Measurements from ENCODE around the gene PCDHA4.
"Not testable (repeated sequence)": the region's sequence is repeated elsewhere in the genome, so short reads cannot be mapped to it uniquely, and the experiment has no call there.

Gene PCDHA4

DNA sequence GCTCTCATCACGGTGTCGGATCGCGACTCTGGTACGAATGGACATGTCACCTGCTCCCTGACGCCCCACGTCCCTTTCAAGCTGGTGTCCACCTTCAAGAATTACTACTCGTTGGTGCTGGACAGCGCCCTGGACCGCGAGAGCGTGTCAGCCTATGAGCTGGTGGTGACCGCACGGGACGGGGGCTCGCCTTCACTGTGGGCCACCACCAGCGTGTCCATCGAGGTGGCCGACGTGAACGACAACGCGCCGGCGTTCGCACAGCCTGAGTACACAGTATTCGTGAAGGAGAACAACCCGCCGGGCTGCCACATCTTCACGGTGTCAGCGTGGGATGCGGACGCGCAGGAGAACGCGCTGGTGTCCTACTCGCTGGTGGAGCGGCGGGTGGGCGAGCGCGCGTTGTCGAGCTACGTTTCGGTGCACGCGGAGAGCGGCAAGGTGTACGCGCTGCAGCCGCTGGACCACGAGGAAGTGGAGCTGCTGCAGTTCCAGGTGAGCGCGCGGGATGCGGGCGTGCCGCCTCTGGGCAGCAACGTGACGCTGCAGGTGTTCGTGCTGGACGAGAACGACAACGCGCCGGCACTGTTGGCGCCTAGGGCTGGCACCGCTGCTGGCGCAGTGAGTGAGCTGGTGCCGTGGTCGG lies 10.7 kb upstream of the PCDHA4 start:
- H3K36me3 ChIP-seq (ENCODE audit: control insufficient read depth, insufficient read depth, low read length); H3K9me3 ChIP-seq (ENCODE audit: control insufficient read depth, low read length); H3K9ac ChIP-seq (ENCODE audit: low read length); H3K4me3 ChIP-seq (ENCODE audit: low read length); H3K4me1 ChIP-seq (ENCODE audit: control insufficient read depth, insufficient read depth, low read length); H3K27me3 ChIP-seq (ENCODE audit: control insufficient read depth, insufficient read depth, low read length): not testable (repeated sequence)

DNA sequence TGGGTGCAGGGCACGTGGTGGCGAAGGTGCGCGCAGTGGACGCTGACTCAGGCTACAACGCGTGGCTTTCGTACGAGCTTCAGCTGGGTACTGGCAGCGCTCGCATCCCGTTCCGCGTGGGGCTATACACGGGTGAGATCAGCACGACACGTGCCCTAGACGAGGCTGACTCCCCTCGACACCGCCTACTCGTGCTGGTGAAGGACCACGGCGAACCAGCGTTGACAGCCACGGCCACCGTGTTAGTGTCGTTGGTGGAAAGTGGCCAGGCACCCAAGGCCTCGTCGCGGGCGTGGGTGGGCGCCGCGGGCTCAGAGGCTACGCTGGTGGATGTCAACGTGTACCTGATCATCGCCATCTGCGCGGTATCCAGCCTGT lies 10.2 kb upstream of the PCDHA4 start:
- Histone ChIP-seq H3K9me3 (ENCODE audit: control insufficient read depth, low read length) (no peaks in the 10 kb centered on the region), H3K4me1 (ENCODE audit: control insufficient read depth, insufficient read depth, low read length) (no peaks in the 10 kb centered on the region), H3K36me3 (ENCODE audit: control insufficient read depth, insufficient read depth, low read length) (no peaks in the 10 kb centered on the region), H3K27me3 (ENCODE audit: control insufficient read depth, insufficient read depth, low read length) (no peaks in the 10 kb centered on the region), H3K4me3 (ENCODE audit: low read length) (no peak overlapping the region), H3K9ac (ENCODE audit: low read length) (no peak overlapping the region)

DNA sequence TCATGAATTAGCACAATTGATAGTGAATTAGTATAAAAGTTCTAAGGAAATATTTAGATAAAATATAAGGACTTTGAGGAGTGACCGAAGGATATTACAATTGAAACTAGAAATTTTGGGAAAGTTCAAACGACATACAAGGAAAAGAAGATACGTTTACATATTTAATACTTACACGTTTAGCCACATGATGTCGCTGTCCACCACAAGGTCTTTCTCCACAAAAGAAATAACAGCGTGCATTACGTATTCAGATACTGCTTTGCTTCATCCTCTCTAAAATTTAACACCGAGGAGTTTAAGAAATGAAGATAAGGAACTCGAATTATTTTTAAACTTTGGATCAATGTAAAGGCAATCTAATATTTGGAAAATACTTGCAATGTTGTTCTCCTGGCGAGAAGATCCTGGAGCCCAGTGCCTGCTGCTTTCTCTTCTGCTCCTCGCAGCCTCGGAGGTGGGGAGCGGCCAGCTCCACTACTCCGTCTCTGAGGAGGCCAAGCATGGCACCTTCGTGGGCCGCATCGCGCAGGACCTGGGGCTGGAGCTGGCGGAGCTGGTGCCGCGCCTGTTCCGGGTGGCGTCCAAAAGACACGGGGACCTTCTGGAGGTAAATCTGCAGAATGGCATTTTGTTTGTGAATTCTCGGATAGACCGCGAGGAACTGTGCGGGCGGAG lies 5.9 kb upstream of the PCDHA4 start, which contains the start of gene PCDHA3:
Gene PCDHA3, plus strand, starts transcription at position 242 of the 678 bp plus-strand sequence.
- no peak within 1 kb of the TSS for H3K4me3 ChIP-seq (ENCODE audit: low read length)
- H3K9me3 ChIP-seq (ENCODE audit: control insufficient read depth, low read length): no peaks in the 10 kb centered on the region
- no peaks in the 10 kb centered on the region for H3K4me1 ChIP-seq (ENCODE audit: control insufficient read depth, insufficient read depth, low read length)
- H3K27me3 ChIP-seq (ENCODE audit: control insufficient read depth, insufficient read depth, low read length): no peaks in the 10 kb centered on the region
- H3K9ac ChIP-seq (ENCODE audit: low read length): no peak within 1 kb of the TSS
- no peaks in the 10 kb centered on the region for H3K36me3 ChIP-seq (ENCODE audit: control insufficient read depth, insufficient read depth, low read length)

DNA sequence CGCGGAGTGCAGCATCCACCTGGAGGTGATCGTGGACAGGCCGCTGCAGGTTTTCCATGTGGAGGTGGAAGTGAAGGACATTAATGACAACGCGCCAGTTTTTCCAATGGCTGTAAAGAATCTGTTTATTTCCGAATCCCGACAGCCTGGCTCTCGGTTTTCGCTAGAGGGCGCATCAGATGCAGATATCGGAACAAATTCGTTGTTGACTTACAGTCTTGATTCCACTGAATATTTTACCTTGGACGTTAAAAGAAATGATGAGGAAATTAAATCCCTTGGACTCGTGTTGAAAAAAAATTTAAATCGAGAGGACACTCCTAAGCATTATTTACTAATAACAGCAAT lies 5.4 kb upstream of the PCDHA4 start:
- Histone ChIP-seq H3K9ac (ENCODE audit: low read length) (no peak overlapping the region), H3K9me3 (ENCODE audit: control insufficient read depth, low read length) (no peaks in the 10 kb centered on the region), H3K27me3 (ENCODE audit: control insufficient read depth, insufficient read depth, low read length) (no peaks in the 10 kb centered on the region), H3K4me3 (ENCODE audit: low read length) (no peak overlapping the region), H3K36me3 (ENCODE audit: control insufficient read depth, insufficient read depth, low read length) (no peaks in the 10 kb centered on the region), H3K4me1 (ENCODE audit: control insufficient read depth, insufficient read depth, low read length) (no peaks in the 10 kb centered on the region)

DNA sequence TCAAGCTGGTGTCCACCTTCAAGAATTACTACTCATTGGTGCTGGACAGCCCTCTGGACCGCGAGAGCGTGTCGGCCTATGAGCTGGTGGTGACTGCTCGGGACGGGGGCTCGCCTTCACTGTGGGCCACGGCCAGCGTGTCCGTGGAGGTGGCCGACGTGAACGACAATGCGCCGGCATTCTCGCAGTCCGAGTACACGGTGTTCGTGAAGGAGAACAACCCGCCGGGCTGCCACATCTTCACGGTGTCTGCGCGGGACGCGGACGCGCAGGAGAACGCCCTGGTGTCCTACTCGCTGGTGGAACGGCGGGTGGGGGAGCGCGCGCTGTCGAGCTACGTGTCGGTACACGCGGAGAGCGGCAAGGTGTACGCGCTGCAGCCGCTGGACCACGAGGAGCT lies 4.5 kb upstream of the PCDHA4 start:
- not testable (repeated sequence) for H3K4me3 ChIP-seq (ENCODE audit: low read length); H3K27me3 ChIP-seq (ENCODE audit: control insufficient read depth, insufficient read depth, low read length); H3K36me3 ChIP-seq (ENCODE audit: control insufficient read depth, insufficient read depth, low read length); H3K4me1 ChIP-seq (ENCODE audit: control insufficient read depth, insufficient read depth, low read length); H3K9ac ChIP-seq (ENCODE audit: low read length); H3K9me3 ChIP-seq (ENCODE audit: control insufficient read depth, low read length)

DNA sequence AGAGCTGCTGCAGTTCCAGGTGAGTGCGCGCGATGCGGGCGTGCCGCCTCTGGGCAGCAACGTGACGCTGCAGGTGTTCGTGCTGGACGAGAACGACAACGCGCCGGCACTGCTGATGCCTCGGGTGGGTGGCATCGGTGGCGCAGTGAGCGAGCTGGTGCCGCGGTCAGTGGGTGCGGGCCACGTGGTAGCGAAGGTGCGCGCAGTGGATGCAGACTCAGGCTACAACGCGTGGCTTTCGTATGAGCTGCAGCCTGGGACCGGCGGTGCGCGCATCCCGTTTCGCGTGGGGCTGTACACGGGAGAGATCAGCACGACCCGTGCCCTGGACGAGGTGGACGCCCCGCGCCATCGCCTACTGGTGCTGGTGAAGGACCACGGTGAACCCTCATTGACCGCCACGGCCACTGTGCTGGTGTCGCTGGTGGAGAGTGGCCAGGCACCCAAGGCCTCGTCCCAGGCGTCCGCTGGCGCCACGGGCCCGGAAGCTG lies 4.0 kb upstream of the PCDHA4 start:
- H3K27me3 ChIP-seq (ENCODE audit: control insufficient read depth, insufficient read depth, low read length): no peaks in the 10 kb centered on the region
- H3K4me3 ChIP-seq (ENCODE audit: low read length): no peak overlapping the region
- no peaks in the 10 kb centered on the region for H3K36me3 ChIP-seq (ENCODE audit: control insufficient read depth, insufficient read depth, low read length)
- H3K4me1 ChIP-seq (ENCODE audit: control insufficient read depth, insufficient read depth, low read length): no peaks in the 10 kb centered on the region
- no peak overlapping the region for H3K9ac ChIP-seq (ENCODE audit: low read length)
- no peaks in the 10 kb centered on the region for H3K9me3 ChIP-seq (ENCODE audit: control insufficient read depth, low read length)

DNA sequence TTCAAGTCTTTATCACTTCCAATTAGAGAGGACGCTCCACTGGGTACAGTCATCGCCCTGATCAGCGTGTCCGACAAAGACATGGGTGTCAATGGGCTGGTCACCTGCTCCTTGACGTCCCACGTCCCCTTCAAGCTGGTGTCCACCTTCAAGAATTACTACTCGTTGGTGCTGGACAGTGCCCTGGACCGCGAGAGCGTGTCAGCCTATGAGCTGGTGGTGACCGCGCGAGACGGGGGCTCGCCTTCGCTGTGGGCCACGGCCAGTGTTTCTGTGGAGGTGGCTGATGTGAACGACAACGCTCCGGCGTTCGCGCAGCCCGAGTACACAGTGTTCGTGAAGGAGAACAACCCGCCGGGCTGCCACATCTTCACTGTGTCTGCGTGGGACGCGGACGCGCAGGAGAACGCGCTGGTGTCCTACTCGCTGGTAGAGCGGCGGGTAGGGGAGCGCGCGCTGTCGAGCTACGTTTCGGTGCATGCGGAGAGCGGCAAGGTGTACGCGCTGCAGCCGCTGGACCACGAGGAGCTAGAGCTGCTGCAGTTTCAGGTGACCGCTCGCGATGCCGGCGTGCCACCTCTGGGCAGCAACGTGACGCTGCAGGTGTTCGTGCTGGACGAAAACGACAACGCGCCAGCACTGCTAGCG lies 1.5 kb downstream of the PCDHA4 start:
- not testable (repeated sequence) for H3K36me3 ChIP-seq (ENCODE audit: control insufficient read depth, insufficient read depth, low read length); H3K4me1 ChIP-seq (ENCODE audit: control insufficient read depth, insufficient read depth, low read length); H3K9me3 ChIP-seq (ENCODE audit: control insufficient read depth, low read length); H3K9ac ChIP-seq (ENCODE audit: low read length); H3K27me3 ChIP-seq (ENCODE audit: control insufficient read depth, insufficient read depth, low read length); H3K4me3 ChIP-seq (ENCODE audit: low read length)

DNA sequence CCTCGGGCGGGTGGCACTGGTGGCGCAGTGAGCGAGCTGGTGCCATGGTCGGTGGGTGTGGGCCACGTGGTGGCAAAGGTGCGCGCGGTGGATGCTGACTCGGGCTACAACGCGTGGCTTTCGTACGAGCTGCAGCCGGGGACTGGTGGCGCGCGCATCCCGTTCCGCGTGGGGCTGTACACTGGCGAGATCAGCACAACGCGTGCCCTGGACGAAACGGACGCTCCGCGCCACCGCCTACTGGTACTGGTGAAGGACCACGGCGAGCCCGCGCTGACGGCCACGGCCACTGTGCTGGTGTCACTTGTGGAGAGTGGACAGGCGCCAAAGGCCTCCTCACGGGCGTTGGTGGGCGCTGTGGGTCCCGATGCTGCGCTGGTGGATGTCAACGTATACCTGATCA lies 2.0 kb downstream of the PCDHA4 start:
- Histone ChIP-seq H3K36me3 (ENCODE audit: control insufficient read depth, insufficient read depth, low read length) (no peaks in the 10 kb centered on the region), H3K27me3 (ENCODE audit: control insufficient read depth, insufficient read depth, low read length) (no peaks in the 10 kb centered on the region), H3K4me3 (ENCODE audit: low read length) (no peak overlapping the region), H3K4me1 (ENCODE audit: control insufficient read depth, insufficient read depth, low read length) (no peaks in the 10 kb centered on the region), H3K9me3 (ENCODE audit: control insufficient read depth, low read length) (no peaks in the 10 kb centered on the region), H3K9ac (ENCODE audit: low read length) (no peak overlapping the region)

DNA sequence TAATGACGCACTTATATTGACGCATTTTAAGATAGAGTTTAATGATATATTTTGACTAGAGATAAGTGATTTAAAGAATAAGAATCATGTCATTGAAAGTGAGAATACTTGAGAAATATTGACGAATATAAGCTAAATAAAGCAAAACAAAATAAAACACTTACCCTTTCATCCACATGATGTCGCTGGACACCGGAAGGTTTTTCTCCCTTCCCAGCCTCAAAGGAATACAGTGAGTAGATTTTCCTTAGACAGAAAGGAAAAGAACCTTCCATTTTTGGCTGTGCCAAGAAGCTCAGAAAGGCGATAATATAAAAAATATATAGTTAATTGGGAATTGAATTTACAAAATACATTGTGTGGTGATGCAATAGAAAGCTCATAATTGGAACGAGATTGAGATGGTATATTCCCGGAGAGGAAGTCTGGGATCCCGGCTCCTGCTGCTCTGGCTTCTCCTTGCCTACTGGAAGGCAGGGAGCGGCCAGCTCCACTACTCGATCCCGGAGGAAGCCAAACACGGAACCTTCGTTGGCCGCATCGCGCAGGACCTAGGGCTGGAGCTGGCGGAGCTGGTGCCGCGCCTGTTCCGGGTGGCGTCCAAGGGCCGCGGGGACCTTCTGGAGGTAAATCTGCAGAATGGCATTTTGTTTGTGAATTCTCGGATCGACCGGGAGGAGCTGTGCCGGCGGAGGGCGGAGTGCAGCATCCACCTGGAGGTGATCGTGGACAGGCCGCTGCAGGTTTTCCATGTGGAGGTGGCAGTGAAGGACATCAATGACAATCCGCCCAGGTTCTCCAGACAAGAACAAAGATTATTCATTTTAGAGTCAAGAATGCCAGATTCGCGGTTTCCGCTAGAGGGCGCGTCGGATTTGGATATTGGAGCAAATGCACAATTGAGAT lies 14.8 kb downstream of the PCDHA4 start, which contains the start of gene PCDHA5:
Gene PCDHA5, plus strand, starts transcription at position 239 of the 906 bp plus-strand sequence.
- Histone ChIP-seq H3K4me3 (ENCODE audit: low read length) (no peak within 1 kb of the TSS), H3K27me3 (ENCODE audit: control insufficient read depth, insufficient read depth, low read length) (no peaks in the 10 kb centered on the region), H3K9me3 (ENCODE audit: control insufficient read depth, low read length) (no peaks in the 10 kb centered on the region), H3K4me1 (ENCODE audit: control insufficient read depth, insufficient read depth, low read length) (no peaks in the 10 kb centered on the region), H3K36me3 (ENCODE audit: control insufficient read depth, insufficient read depth, low read length) (no peaks in the 10 kb centered on the region), H3K9ac (ENCODE audit: low read length) (no peak within 1 kb of the TSS)

DNA sequence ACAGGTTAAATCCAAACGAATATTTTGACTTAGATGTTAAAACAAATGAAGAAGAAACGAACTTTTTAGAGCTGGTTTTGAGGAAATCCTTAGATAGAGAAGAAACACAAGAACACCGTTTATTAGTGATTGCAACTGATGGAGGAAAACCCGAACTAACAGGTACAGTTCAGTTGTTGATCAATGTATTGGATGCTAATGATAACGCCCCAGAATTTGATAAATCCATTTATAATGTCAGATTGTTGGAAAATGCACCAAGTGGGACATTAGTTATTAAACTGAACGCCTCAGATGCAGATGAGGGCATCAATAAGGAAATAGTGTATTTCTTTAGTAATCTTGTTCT lies 15.4 kb downstream of the PCDHA4 start:
- no peak overlapping the region for H3K4me3 ChIP-seq (ENCODE audit: low read length)
- no peaks in the 10 kb centered on the region for H3K36me3 ChIP-seq (ENCODE audit: control insufficient read depth, insufficient read depth, low read length)
- no peaks in the 10 kb centered on the region for H3K9me3 ChIP-seq (ENCODE audit: control insufficient read depth, low read length)
- H3K27me3 ChIP-seq (ENCODE audit: control insufficient read depth, insufficient read depth, low read length): no peaks in the 10 kb centered on the region
- no peaks in the 10 kb centered on the region for H3K4me1 ChIP-seq (ENCODE audit: control insufficient read depth, insufficient read depth, low read length)
- no peak overlapping the region for H3K9ac ChIP-seq (ENCODE audit: low read length)

DNA sequence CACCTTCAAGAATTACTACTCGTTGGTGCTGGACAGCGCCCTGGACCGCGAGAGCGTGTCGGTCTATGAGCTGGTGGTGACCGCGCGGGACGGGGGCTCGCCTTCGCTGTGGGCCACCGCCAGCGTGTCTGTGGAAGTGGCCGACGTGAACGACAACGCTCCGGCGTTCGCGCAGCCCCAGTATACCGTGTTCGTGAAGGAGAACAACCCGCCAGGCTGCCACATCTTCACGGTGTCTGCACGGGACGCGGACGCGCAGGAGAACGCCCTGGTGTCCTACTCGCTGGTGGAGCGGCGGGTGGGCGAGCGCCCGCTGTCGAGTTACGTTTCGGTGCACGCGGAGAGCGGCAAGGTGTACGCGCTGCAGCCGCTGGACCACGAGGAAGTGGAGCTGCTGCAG lies 16.1 kb downstream of the PCDHA4 start:
- not testable (repeated sequence) for H3K4me1 ChIP-seq (ENCODE audit: control insufficient read depth, insufficient read depth, low read length); H3K4me3 ChIP-seq (ENCODE audit: low read length); H3K9ac ChIP-seq (ENCODE audit: low read length); H3K27me3 ChIP-seq (ENCODE audit: control insufficient read depth, insufficient read depth, low read length); H3K36me3 ChIP-seq (ENCODE audit: control insufficient read depth, insufficient read depth, low read length); H3K9me3 ChIP-seq (ENCODE audit: control insufficient read depth, low read length)

DNA sequence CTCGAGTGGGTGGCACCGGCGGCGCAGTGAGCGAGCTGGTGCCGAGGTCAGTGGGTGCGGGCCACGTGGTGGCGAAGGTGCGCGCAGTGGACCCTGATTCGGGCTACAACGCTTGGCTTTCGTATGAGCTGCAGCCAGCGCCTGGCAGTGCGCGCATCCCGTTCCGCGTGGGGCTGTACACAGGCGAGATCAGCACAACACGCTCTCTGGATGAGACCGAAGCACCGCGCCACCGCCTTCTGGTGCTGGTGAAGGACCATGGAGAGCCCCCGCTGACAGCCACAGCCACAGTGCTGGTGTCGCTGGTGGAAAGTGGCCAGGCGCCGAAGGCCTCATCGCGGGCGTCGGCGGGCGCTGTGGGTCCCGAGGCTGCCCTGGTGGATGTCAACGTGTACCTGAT lies 16.6 kb downstream of the PCDHA4 start:
- Histone ChIP-seq H3K4me1 (ENCODE audit: control insufficient read depth, insufficient read depth, low read length) (no peaks in the 10 kb centered on the region), H3K4me3 (ENCODE audit: low read length) (no peak overlapping the region)

More for the DNA sequence above, 16.6 kb downstream of the PCDHA4 start:
- Histone ChIP-seq H3K36me3 (ENCODE audit: control insufficient read depth, insufficient read depth, low read length) (no peaks in the 10 kb centered on the region), H3K9ac (ENCODE audit: low read length) (no peak overlapping the region), H3K27me3 (ENCODE audit: control insufficient read depth, insufficient read depth, low read length) (no peaks in the 10 kb centered on the region), H3K9me3 (ENCODE audit: control insufficient read depth, low read length) (no peaks in the 10 kb centered on the region)
